ENCODE data around the gene PPARA.

- TF ChIP-seq, protein P1, sequence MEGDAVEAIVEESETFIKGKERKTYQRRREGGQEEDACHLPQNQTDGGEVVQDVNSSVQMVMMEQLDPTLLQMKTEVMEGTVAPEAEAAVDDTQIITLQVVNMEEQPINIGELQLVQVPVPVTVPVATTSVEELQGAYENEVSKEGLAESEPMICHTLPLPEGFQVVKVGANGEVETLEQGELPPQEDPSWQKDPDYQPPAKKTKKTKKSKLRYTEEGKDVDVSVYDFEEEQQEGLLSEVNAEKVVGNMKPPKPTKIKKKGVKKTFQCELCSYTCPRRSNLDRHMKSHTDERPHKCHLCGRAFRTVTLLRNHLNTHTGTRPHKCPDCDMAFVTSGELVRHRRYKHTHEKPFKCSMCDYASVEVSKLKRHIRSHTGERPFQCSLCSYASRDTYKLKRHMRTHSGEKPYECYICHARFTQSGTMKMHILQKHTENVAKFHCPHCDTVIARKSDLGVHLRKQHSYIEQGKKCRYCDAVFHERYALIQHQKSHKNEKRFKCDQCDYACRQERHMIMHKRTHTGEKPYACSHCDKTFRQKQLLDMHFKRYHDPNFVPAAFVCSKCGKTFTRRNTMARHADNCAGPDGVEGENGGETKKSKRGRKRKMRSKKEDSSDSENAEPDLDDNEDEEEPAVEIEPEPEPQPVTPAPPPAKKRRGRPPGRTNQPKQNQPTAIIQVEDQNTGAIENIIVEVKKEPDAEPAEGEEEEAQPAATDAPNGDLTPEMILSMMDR (IDR thresholded peaks at IDR 0.05): no peak
- TF ChIP-seq REST (IDR thresholded peaks at IDR 0.05; ENCODE audit: insufficient read depth in 1 of 2, low read depth in 2 of 2, low read length in 1 of 2) (no peak), TCF7L2 (IDR thresholded peaks at IDR 0.05; ENCODE audit: low read depth, low read length) (no peak)
Observed at GRCh38 chr22:46244771-46245170, 94.4 kb downstream of the PPARA start.

Measured in Panc1 (cell line).